Esophagus (tissue), 2 donors: ENCODE measurements around the gene LHX3. TPM values are rescaled to one million over a fixed set of nuclear protein-coding genes. Genes with fewer than 3 reads are reported as not detected.
"Not testable (repeated sequence)": the region's sequence is repeated elsewhere in the genome, so short reads cannot be mapped to it uniquely, and the experiment has no call there.

Source experiments
- H3K27ac ChIP-seq, 2 donors: one replicate each; pipeline ENCODE4 v1.5.1; 2013; ENCODE audit warnings: low read depth in 2 of 2, mild to moderate bottlenecking in 2 of 2, inconsistent platforms in 1 of 2, low read length in 1 of 2, moderate library complexity in 1 of 2
- H3K27me3 ChIP-seq, 2 donors: one replicate each; pipeline ENCODE4 v1.6.1; 2013; ENCODE audit warnings: low read length in 2 of 2, control low read depth in 1 of 2, mild to moderate bottlenecking in 1 of 2; ENCODE audit not compliant: insufficient read depth in 2 of 2, control insufficient read depth in 1 of 2
- H3K36me3 ChIP-seq, 2 donors: one replicate each; pipeline ENCODE4 v1.6.1; 2013; ENCODE audit warnings: low read length in 1 of 2; ENCODE audit not compliant: control insufficient read depth in 2 of 2, insufficient read depth in 2 of 2
- H3K4me1 ChIP-seq, 2 donors: one replicate each; pipeline ENCODE4 v1.6.1; 2013; ENCODE audit warnings: low read length in 1 of 2; ENCODE audit not compliant: control insufficient read depth in 2 of 2, insufficient read depth in 2 of 2
- H3K4me3 ChIP-seq, 2 donors: one replicate each; pipeline ENCODE4 v1.5.1; 2013; ENCODE audit warnings: low read length in 2 of 2, mild to moderate bottlenecking in 2 of 2, low read depth in 1 of 2, moderate library complexity in 1 of 2
- H3K9me3 ChIP-seq, 2 donors: one replicate each; pipeline ENCODE4 v1.6.1; 2013; ENCODE audit warnings: mild to moderate bottlenecking in 2 of 2, low read depth in 1 of 2, low read length in 1 of 2, moderate library complexity in 1 of 2; ENCODE audit not compliant: control insufficient read depth in 2 of 2, insufficient read depth in 1 of 2
- WGBS, 2 donors: extraction: QIAGEN DNeasy Blood & Tissue Kit; methylation state at CpG; one replicate each; pipeline ENCODE4 v1.1.7; 2013; 5-methylcytosine and 5-hydroxymethylcytosine counted together
- polyA plus RNA-seq, 2 donors: library from polyadenylated mRNA; stranded (reverse); fragments of 200-250 nt; gene quantifications; one replicate each; pipeline ENCODE4 v1.2.3, GENCODE V29; 2013
- donor health status: healthy with polysubstance abuse.
- donor health status: Bipolar disorder and iron deficiency.

The LHX3 gene
- polyA plus RNA-seq, 2 donors = not detected

GRCh38 chr9:136242248-136242647 is 37.3 kb upstream of the LHX3 start:
- H3K27me3 ChIP-seq = no peaks in the 10 kb centered on the region
- no peaks in the 10 kb centered on the region for H3K36me3 ChIP-seq
- H3K4me1 ChIP-seq = peaks cover 2 to 9% of the 10 kb centered on the region in 2 donors
- no peak overlapping the region for H3K27ac ChIP-seq
- H3K9me3 ChIP-seq = no peaks in the 10 kb centered on the region
- WGBS, 2 donors = 85 to 93% methylated on average over 8 of the region's 8 CpGs
- no peak overlapping the region for H3K4me3 ChIP-seq

DNA sequence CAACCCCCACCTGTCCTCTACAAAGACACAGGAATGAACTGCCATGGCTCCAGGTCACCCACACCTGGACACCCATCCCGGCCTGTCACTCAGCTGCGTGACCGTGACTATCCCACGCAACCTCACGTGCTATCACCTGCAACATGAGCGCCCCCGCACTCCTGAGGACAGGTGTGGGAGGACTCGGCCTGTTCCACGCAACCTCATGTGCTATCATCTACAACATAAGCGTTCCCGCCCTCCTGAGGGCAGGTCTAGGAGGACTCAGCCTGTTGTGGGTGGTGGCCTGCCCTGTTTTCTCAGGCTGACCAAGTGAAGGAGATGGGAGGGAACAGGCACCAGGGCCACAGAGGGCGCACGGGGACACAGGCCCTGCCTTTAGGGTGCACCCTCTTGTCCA is 36.6 kb upstream of the LHX3 start:
- no peak overlapping the region for H3K4me3 ChIP-seq
- H3K36me3 ChIP-seq = no peaks in the 10 kb centered on the region
- H3K9me3 ChIP-seq = no peaks in the 10 kb centered on the region
- WGBS, 2 donors = 95 to 96% methylated on average over 13 of the region's 13 CpGs
- no peaks in the 10 kb centered on the region for H3K27me3 ChIP-seq
- no peak overlapping the region for H3K27ac ChIP-seq
- H3K4me1 ChIP-seq = peaks cover 2 to 9% of the 10 kb centered on the region in 2 donors

DNA sequence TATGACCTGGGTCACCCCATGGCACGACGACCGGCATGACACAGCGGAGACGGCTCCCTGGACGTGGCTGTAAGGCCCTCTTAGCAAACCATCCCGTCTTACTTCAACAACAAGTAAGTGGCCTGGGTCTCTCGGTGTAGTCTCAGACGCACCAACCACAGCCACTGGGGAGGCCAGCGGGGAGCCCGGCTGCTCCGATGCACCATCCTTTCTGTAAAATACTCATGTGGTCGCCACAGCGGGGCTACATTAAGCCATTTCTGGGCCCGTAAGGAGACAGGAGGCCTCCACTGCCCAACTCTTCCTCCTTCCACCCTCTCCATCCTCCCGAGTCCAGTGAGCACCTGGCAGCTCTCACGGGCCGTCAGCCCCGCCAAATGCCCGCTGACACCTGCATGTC is 36.0 kb upstream of the LHX3 start:
- Histone ChIP-seq H3K4me1 (peaks cover 2 to 9% of the 10 kb centered on the region in 2 donors), H3K36me3 (peaks cover 0 to 2% of the 10 kb centered on the region in 2 donors), H3K9me3 (no peaks in the 10 kb centered on the region), H3K27ac (no peak overlapping the region), H3K27me3 (no peaks in the 10 kb centered on the region), H3K4me3 (no peak overlapping the region)
- WGBS, 2 donors = 93 to 95% methylated on average over 20 of the region's 20 CpGs

- 57 to 71% methylated on average over 2 of the region's 2 CpGs for WGBS, 2 donors
- no peaks in the 10 kb centered on the region for H3K9me3 ChIP-seq
Measured at GRCh38 chr9:136239983-136240330, 35.0 kb upstream of the LHX3 start.

DNA sequence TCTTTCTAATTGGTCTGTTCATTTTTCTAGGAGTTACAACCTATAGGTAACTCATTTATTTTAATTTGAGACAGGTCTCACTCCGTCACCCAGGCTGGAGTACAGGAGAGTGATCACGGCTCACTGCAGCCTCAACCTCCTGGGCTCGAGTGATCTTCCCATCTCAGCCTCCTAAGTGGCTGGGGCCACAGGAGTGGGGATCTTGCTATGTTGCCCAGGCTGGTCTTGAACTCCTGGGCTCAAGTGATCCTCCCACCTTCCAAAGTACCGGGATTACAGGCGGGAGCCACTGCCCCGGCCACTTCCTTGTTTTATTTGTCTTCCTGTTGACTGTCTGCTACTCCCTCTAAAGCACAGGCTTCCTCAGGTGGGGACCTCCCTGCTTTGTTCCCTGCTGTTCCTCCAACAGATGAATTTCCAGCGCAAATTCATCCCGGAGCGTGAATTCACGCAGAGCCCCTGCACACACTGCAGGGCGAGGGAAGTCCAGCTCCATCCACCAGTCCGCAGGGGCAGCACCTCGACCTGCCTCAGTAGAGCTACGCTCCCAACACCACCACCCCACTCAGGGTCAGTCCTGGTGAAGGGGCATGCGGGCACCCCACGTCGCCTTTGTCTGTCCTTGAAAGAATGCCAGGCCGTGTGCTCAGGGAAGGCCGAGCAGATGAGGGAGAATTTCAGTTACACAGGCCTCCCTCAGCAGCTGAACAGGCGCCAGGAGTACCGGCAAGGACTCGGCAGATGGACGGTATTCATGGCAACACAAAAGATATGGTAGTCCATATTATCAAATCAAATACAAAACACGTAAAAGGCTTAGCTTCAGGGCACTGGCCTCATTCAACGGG is 34.4 kb upstream of the LHX3 start:
- no peak overlapping the region for H3K4me3 ChIP-seq
- H3K27me3 ChIP-seq = no peaks in the 10 kb centered on the region
- H3K36me3 ChIP-seq = peaks cover 0 to 11% of the 10 kb centered on the region in 2 donors
- H3K9me3 ChIP-seq = no peaks in the 10 kb centered on the region
- 73 to 80% methylated on average over 25 of the region's 25 CpGs for WGBS, 2 donors
- no peak overlapping the region for H3K27ac ChIP-seq
- H3K4me1 ChIP-seq = peaks cover 2 to 7% of the 10 kb centered on the region in 2 donors

More at GRCh38 chr9:136239983-136240330, 35.0 kb upstream of the LHX3 start:
- H3K27ac ChIP-seq = no peak overlapping the region
- H3K4me3 ChIP-seq = no peak overlapping the region
- peaks cover 0 to 11% of the 10 kb centered on the region in 2 donors for H3K36me3 ChIP-seq
- peaks cover 2 to 9% of the 10 kb centered on the region in 2 donors for H3K4me1 ChIP-seq
- H3K27me3 ChIP-seq = no peaks in the 10 kb centered on the region

GRCh38 chr9:136238342-136238732 is 33.4 kb upstream of the LHX3 start:
- H3K4me3 ChIP-seq = no peak overlapping the region
- H3K9me3 ChIP-seq = no peaks in the 10 kb centered on the region
- H3K27me3 ChIP-seq = no peaks in the 10 kb centered on the region
- WGBS, 2 donors = 61 to 79% methylated on average over 12 of the region's 12 CpGs
- no peak overlapping the region for H3K27ac ChIP-seq
- H3K4me1 ChIP-seq = peaks cover 2 to 4% of the 10 kb centered on the region in 2 donors
- H3K36me3 ChIP-seq = peaks cover 0 to 11% of the 10 kb centered on the region in 2 donors

DNA sequence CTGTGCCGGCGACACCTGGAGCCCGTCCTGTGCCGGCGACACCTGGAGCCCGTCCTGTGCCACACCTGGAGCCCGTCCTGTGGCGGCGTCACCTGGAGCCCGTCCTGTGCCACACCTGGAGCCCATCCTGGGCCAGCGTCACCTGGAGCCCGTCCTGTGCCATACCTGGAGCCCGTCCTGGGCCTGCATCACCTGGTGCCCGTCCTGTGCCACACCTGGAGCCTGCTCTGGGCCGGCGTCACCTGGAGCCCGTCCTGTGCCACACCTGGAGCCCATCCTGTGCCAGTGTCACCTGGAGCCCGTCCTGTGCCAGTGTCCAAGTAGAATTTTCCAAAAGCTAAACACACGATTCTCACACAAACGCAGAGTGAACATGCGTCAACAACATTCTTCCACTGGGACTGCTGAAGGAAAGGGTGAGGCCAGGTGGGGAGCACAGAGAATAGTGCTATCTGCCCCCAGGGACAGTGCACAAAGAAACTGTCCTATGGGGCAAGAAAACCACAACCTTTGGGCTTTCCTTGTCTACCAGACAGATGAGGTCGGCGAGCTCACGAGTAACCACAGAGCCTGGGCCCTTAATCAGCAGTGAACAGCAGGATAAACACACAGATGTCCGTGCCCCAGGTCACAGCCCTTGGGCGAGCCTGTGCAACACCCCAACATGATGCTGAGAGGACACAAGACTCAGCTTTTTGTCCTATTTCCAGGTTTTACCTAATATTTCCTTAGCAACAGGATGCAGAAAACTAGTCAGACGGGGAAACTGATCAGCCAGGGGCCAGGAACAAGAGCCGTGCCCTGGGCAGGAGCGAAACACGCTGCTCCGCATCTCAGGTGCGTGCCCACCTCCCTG is 32.8 kb upstream of the LHX3 start:
- H3K27me3 ChIP-seq = no peaks in the 10 kb centered on the region
- WGBS, 2 donors = 83 to 87% methylated on average over 32 of the region's 32 CpGs
- H3K27ac ChIP-seq = no peak overlapping the region
- H3K4me3 ChIP-seq = no peak overlapping the region
- H3K9me3 ChIP-seq = no peaks in the 10 kb centered on the region
- peaks cover 2% of the 10 kb centered on the region in 2 donors for H3K4me1 ChIP-seq
- H3K36me3 ChIP-seq = peaks cover 0 to 11% of the 10 kb centered on the region in 2 donors

- H3K27me3 ChIP-seq, H3K4me3 ChIP-seq, H3K9me3 ChIP-seq, H3K27ac ChIP-seq, H3K4me1 ChIP-seq: not testable (repeated sequence)
- H3K36me3 ChIP-seq = peaks cover 0 to 11% of the 10 kb centered on the region in 2 donors
- 96% methylated on average over 41 to 43 of the region's 43 CpGs for WGBS, 2 donors
Measured at GRCh38 chr9:136236471-136237410, 31.8 kb upstream of the LHX3 start.
